Measurements from ENCODE around the gene PDE4B. TPM values are rescaled to one million over a fixed set of nuclear protein-coding genes. Genes with fewer than 3 reads are reported as not detected.

The PDE4B gene
- total RNA-seq, 2 experiments from 2014 or later = 2.4 to 3.1 TPM

GRCh38 chr1:66296951-66297350, 504.3 kb downstream of the PDE4B start:
- H3K27ac ChIP-seq (ENCODE audit: low read depth, low read length, poor library complexity, severe bottlenecking) = no peak overlapping the region
- H3K4me1 ChIP-seq (ENCODE audit: insufficient read depth, low read length, poor library complexity, severe bottlenecking) = peaks cover 6% of the 10 kb centered on the region
- H3K79me2 ChIP-seq (ENCODE audit: insufficient read depth, low read depth, low read length) = no peaks in the 10 kb centered on the region
- CTCF ChIA-PET (ENCODE audit: unreplicated experiment) = no interaction called here
- no peak overlapping the region for H3K4me2 ChIP-seq (ENCODE audit: low read length)
- no peaks in the 10 kb centered on the region for H3K36me3 ChIP-seq (ENCODE audit: insufficient read depth, low read length)
- no TSS peak for BruUV-seq (replicated peaks)
- H3K9me2 ChIP-seq (ENCODE audit: insufficient read depth, low read length) = no peaks in the 10 kb centered on the region
- intact Hi-C loops (cut with micrococcal nuclease; ENCODE audit: unreplicated experiment) = no loop called here
- H4K20me1 ChIP-seq (ENCODE audit: insufficient read depth, low read length) = no peaks in the 10 kb centered on the region
- POLR2A ChIA-PET = no interaction called here
- no peak for DNase-seq (ENCODE audit: low spot score)
- no peak overlapping the region for H2AFZ ChIP-seq (ENCODE audit: low read length)
- no peaks in the 10 kb centered on the region for H3K9me3 ChIP-seq (ENCODE audit: low read length)
- no peak overlapping the region for H3K4me3 ChIP-seq (ENCODE audit: low read depth, low read length, poor library complexity, severe bottlenecking)
- TF ChIP-seq CTCF (conservative IDR thresholded peaks at IDR 0.05; ENCODE audit: low read length) (no peak), EZH2phosphoT487 (IDR thresholded peaks at IDR 0.05; ENCODE audit: borderline replicate concordance, low read depth, low read length) (no peak)

DNA sequence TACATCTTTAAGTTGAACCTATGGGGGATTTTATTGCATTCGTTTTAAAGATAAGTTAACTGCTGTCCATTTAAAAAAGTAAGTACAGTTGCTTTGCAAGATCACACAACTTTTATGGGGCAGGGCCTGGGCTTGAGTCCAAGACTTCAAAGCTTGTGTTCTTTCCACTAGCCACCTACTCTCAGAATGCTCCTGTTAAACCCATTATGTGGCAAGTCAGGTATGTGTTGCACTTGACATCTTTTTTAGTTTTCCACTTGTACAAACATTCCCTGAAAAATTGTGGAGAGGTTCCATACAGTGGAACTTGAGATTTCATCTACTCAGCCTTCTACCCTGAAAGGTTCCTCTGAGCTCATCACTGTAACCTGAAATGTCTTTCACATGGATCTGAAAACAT, 505.8 kb downstream of the PDE4B start:
- Histone ChIP-seq H3K4me2 (ENCODE audit: low read length) (no peak overlapping the region), H3K9me3 (ENCODE audit: low read length) (no peaks in the 10 kb centered on the region), H3K27ac (ENCODE audit: low read depth, low read length, poor library complexity, severe bottlenecking) (no peak overlapping the region), H3K4me3 (ENCODE audit: low read depth, low read length, poor library complexity, severe bottlenecking) (no peak overlapping the region), H3K36me3 (ENCODE audit: insufficient read depth, low read length) (no peaks in the 10 kb centered on the region), H3K4me1 (ENCODE audit: insufficient read depth, low read length, poor library complexity, severe bottlenecking) (peaks cover 6% of the 10 kb centered on the region), H3K9me2 (ENCODE audit: insufficient read depth, low read length) (no peaks in the 10 kb centered on the region), H2AFZ (ENCODE audit: low read length) (no peak overlapping the region), H3K79me2 (ENCODE audit: insufficient read depth, low read depth, low read length) (no peaks in the 10 kb centered on the region), H4K20me1 (ENCODE audit: insufficient read depth, low read length) (no peaks in the 10 kb centered on the region)
- no peak for DNase-seq (ENCODE audit: low spot score)
- no peak for TF ChIP-seq EZH2phosphoT487 (IDR thresholded peaks at IDR 0.05; ENCODE audit: borderline replicate concordance, low read depth, low read length)
- no TSS peak for BruUV-seq (replicated peaks)
- intact Hi-C loops (cut with micrococcal nuclease; ENCODE audit: unreplicated experiment) = no loop called here
- CTCF ChIA-PET (ENCODE audit: unreplicated experiment) = no interaction called here
- POLR2A ChIA-PET = interaction anchor here (0.6 to 2.4 kb wide), 7 partner anchors 8 to 636 kb away, joined by 3 to 15 read pairs (median 4); no protein-coding TSS in a partner anchor

DNA sequence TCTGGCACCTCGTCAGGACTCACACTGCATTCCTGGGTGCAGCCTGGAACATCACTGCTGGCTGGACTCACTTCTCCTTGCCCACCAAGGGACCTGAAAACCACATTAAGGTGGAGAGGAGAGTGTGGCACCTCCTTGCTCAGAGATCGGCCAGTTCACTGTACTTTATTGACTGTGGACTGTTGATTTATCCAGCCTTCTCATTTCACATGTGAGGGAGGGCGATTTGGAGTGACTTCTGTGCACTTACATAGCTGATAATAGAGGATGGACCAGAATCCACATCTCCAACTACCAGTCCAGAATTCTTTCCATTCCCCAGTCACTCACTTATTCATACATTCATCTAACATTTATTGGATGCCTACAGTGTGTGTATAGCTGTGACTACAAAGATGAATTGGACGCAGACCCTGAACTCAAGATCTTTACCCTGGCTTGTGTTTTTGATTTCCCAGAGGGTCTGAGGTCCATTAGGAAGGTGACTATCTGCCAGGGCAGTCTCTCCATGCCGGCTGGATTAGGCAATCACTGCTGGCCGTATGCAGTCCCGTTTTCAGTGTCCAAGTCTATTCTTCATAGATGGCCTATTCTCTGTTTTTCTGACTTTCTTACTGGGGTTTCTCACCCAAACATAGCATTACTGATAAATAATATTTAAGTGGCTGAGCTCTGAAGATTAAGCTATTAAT, 507.7 kb downstream of the PDE4B start:
- no peak for DNase-seq (ENCODE audit: low spot score)
- TF ChIP-seq EZH2phosphoT487 (IDR thresholded peaks at IDR 0.05; ENCODE audit: borderline replicate concordance, low read depth, low read length) = no peak
- no peak for TF ChIP-seq CTCF (conservative IDR thresholded peaks at IDR 0.05; ENCODE audit: low read length)
- intact Hi-C loops (cut with micrococcal nuclease; ENCODE audit: unreplicated experiment) = no loop called here
- Histone ChIP-seq H3K9me2 (ENCODE audit: insufficient read depth, low read length) (no peaks in the 10 kb centered on the region), H3K9me3 (ENCODE audit: low read length) (no peaks in the 10 kb centered on the region), H3K4me3 (ENCODE audit: low read depth, low read length, poor library complexity, severe bottlenecking) (no peak overlapping the region), H2AFZ (ENCODE audit: low read length) (peak overlapping the region; percentile 8; the same call in 1 of the 2 replicates), H4K20me1 (ENCODE audit: insufficient read depth, low read length) (no peaks in the 10 kb centered on the region), H3K79me2 (ENCODE audit: insufficient read depth, low read depth, low read length) (no peaks in the 10 kb centered on the region), H3K4me2 (ENCODE audit: low read length) (no peak overlapping the region), H3K4me1 (ENCODE audit: insufficient read depth, low read length, poor library complexity, severe bottlenecking) (peaks cover 6% of the 10 kb centered on the region), H3K27ac (ENCODE audit: low read depth, low read length, poor library complexity, severe bottlenecking) (no peak overlapping the region), H3K36me3 (ENCODE audit: insufficient read depth, low read length) (no peaks in the 10 kb centered on the region)
- no TSS peak for BruUV-seq (replicated peaks)
- POLR2A ChIA-PET = interaction anchor here (1.2 to 2.5 kb wide), 5 partner anchors 7 to 168 kb away, joined by 3 to 20 read pairs (median 3); no protein-coding TSS in a partner anchor
- CTCF ChIA-PET (ENCODE audit: unreplicated experiment) = no interaction called here
